Vagina (tissue), 2 donors: Measurements from ENCODE around the gene ABR.

Experiments
- POLR2A ChIP-seq, 2 donors: fragments of 450-650 bp; IDR thresholded peaks; one replicate each; pipeline ENCODE4 v1.6.1; 2017; ENCODE audit warnings: antibody characterized with exemption in 2 of 2, mild to moderate bottlenecking in 2 of 2, moderate library complexity in 2 of 2
- TF ChIP-seq, protein P1 (sequence below), 3 experiments: fragments of 450-650 bp in 2 of 3; fragments of 200-600 bp in 1 of 3; sonication (generic) in 1 of 3; IDR thresholded peaks; one replicate each; pipeline ENCODE4 v1.5.1; 2017 to 2019; ENCODE audit warnings: antibody characterized with exemption in 3 of 3, mild to moderate bottlenecking in 2 of 3, moderate library complexity in 2 of 3

DNA sequence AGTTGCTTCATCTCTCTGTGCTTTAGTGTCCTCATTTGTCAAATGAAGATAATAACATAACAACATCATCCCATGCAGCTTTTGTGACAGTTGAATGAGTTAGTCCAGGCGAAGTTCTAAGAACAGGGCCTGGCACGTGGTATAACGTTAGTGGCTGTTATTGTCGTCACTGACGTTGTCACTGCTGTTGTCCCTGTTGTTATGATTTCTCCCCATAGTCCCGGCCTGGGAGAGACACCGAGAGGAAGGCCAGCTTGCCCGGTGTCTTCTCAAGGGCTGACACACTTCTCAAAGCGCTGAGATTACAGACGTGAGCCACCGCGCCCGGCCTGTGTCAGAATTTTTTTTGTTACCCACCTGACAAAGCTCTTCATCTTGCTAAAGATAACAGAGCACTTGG is 29.9 kb downstream of the ABR start:
- TF ChIP-seq, protein P1, sequence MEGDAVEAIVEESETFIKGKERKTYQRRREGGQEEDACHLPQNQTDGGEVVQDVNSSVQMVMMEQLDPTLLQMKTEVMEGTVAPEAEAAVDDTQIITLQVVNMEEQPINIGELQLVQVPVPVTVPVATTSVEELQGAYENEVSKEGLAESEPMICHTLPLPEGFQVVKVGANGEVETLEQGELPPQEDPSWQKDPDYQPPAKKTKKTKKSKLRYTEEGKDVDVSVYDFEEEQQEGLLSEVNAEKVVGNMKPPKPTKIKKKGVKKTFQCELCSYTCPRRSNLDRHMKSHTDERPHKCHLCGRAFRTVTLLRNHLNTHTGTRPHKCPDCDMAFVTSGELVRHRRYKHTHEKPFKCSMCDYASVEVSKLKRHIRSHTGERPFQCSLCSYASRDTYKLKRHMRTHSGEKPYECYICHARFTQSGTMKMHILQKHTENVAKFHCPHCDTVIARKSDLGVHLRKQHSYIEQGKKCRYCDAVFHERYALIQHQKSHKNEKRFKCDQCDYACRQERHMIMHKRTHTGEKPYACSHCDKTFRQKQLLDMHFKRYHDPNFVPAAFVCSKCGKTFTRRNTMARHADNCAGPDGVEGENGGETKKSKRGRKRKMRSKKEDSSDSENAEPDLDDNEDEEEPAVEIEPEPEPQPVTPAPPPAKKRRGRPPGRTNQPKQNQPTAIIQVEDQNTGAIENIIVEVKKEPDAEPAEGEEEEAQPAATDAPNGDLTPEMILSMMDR (IDR thresholded peaks at IDR 0.05): no peak
- TF ChIP-seq POLR2A (IDR thresholded peaks at IDR 0.05): no peak
